ENCODE measurements around the gene BATF2.
"Not testable (repeated sequence)": the region's sequence is repeated elsewhere in the genome, so short reads cannot be mapped to it uniquely, and the experiment has no call there.

BATF2 gene

GRCh38 chr11:65013130-65013887 lies 16.5 kb upstream of the BATF2 start:
- DNase-seq = peak; percentile 79

- no peak for DNase-seq
Observed at GRCh38 chr11:65008873-65009272, 12.1 kb upstream of the BATF2 start.

GRCh38 chr11:65008016-65008415 lies 11.2 kb upstream of the BATF2 start:
- DNase-seq = no peak

GRCh38 chr11:65003968-65004367 lies 7.2 kb upstream of the BATF2 start:
- DNase-seq = not testable (repeated sequence)

- DNase-seq = no peak
Observed at GRCh38 chr11:65003282-65003681, 6.5 kb upstream of the BATF2 start.

- no peak for DNase-seq
Observed at GRCh38 chr11:65002706-65003105, 5.9 kb upstream of the BATF2 start.

- no peak for DNase-seq
Observed at GRCh38 chr11:64999478-64999877, 2.7 kb upstream of the BATF2 start.

- no peak for DNase-seq
Observed at GRCh38 chr11:64998690-64999431, 2.1 kb upstream of the BATF2 start.

GRCh38 chr11:64998141-64998540 lies 1.4 kb upstream of the BATF2 start:
- no peak for DNase-seq

GRCh38 chr11:64996327-64996709 lies 453 bp downstream of the BATF2 start:
- DNase-seq = no peak

GRCh38 chr11:64994318-64994717 lies 2.5 kb downstream of the BATF2 start:
- DNase-seq = no peak

- DNase-seq = no peak
Observed at GRCh38 chr11:64990222-64990923, 6.4 kb downstream of the BATF2 start.

- DNase-seq = no peak
Observed at GRCh38 chr11:64989416-64989815, 7.4 kb downstream of the BATF2 start.

GRCh38 chr11:64987998-64988854 lies 8.5 kb downstream of the BATF2 start:
- no peak for DNase-seq

GRCh38 chr11:64983339-64983738 lies 13.4 kb downstream of the BATF2 start:
- not testable (repeated sequence) for DNase-seq

- DNase-seq = no peak
Observed at GRCh38 chr11:64976651-64977050, 20.1 kb downstream of the BATF2 start.

GRCh38 chr11:64974124-64974523 lies 22.6 kb downstream of the BATF2 start:
- DNase-seq = no peak

GRCh38 chr11:64971421-64972233 lies 25.1 kb downstream of the BATF2 start, which contains the start of gene MAJIN:
MAJIN (minus strand) TSS chr11:64972108; CDS start chr11:64959405, 12,703 bp downstream.
- peak; percentile 54 for DNase-seq

GRCh38 chr11:64970731-64971151 lies 26.0 kb downstream of the BATF2 start:
- DNase-seq = peak; percentile 72

GRCh38 chr11:64969209-64969608 lies 27.6 kb downstream of the BATF2 start:
- peak; percentile 48 for DNase-seq

GRCh38 chr11:64967375-64967774 lies 29.4 kb downstream of the BATF2 start:
- no peak for DNase-seq

All from NCI-H226 (cell line).